ENCODE measurements around the gene NPM3.

NPM3 gene

DNA sequence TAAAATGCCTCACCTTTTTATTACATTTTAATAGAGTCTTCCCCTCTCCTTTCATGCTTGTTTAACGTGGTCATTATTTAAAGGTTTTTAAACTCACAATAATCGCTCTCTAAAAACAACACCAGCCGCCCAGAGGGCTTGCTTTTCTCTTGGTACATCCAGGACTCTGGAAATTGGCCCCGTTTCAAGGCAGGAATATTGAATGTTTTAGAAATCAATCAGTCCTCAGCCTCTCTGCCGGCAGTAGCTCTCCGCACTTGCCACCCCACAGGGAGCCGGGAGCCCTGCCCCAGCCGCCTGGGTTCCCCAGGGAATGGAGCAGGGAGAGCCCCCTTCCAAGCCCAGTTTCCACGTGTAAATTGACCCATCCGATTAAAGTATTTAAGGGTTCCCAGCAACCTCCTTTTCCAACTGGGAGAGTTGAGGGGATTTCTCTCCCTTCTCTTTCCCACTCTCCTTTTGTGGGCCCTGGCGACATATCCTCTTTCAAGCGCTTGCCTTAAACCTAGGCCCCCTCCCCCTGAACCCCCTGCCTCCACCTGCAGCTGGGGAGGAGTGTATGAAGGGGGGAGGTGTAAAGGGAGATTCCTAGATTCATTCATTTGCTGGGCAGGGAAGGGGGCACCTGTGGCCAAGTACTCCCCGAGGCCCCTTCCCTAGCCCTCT, 9.2 kb downstream of the NPM3 start:
- DNase-seq = no peak

- DNase-seq = no peak
Measured at GRCh38 chr10:101772895-101773761, 10.1 kb downstream of the NPM3 start.

DNA sequence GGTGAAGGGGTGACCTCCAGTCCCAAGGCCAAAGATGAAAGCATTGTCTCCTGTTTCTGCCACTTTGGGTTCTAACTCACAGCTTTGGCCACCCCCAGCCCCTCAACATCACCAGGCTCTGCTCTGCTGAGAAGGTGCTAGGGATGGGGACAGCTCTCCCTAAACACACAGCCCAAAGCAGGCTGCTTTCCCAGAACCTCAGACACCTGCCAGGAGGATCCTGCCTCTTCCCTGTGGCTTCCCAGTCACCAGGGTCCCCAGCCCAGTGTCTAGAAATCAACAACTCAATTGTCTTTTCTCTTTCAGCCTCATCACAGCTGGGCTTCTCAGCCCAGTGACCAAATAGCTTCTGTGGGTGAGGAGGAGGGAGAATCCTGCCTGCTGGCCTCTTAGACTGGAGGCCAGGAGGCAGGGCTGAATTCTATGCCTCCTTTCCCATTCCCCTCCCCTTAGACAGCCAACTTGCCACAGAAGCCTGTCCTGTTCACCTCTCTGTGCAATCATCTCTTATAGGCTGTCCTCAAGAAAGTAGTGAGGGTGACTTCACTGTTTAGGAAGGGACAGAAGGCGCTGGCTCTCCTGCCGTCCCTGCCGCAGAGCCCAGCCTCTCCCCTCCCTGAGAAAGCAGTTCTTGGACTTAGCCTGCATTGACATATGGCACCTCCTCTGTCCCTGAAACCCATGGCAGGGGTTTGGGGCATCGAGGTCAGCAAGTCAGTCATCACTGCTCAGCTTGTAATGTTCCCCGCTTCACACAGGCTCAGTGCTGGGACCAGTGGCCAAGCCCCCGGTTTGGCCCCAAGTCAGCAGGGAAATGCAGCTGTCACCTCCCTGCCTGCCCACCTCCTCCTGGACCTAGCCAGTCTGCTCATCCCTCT, 11.0 kb downstream of the NPM3 start:
- no peak for DNase-seq

DNA sequence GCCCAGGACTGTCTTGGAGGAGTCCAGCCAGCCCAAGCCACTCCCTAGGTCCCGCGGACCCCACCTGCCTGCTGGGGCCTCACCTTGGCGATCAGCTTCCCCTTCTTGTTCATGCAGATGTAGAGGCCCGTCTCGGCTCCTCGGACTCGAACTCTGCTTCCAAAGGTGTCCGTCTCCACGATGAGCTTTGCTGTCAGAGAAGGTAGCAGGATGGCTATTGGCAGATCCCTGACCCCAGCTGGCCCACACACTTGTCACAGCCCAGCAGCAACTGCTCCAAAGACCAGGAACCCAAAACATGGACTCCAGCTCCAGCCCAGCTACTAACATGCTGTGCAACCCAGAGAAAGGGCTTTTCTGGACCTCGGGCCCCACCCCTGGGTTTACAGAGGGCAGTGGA, 11.9 kb downstream of the NPM3 start:
- DNase-seq = no peak

DNA sequence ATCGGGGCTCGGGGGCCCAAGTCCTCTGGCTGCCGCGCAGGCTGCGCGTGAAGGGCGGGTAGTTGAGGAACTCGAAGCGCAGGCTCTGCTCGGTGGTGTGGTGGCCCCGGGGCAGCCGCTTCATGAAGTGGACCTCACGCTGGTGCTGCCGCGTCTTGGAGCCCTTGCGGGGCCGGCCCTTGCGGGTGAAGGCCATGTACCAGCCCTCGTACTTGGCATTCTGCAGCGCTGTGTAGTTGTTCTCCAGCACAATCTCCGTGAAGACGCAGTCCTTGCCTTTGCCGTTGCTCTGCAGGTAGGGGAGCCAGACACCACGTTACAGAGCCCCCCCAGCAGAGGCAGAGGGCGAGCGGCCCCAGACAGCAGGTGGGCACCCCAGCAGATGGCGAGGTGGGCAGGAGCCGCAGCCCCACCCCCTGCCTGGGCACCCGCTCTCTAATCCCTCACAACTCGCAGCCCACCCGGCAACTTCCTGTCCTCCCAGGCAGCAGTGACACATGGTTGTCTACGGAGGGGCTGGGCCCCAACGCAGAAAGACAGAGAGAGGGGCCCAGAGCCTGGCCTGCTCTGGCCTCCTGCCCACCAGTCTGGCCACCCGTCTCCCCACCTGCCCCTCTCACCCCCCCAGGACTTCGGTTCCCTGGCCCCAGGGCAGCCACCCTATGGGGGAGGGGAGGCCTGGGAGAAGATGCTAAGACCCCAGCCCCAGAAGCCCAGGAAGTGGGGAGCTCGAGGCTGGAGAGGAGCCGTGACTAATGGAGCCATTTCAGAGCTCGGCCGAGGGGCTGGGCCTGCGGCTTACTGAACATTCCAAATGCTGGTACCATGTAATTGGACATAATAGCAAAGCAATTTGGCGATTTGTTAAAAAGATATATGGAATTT, 12.7 kb downstream of the NPM3 start:
- no peak for DNase-seq

GRCh38 chr10:101769541-101770180, 13.6 kb downstream of the NPM3 start:
- DNase-seq = no peak

GRCh38 chr10:101768791-101769170, 14.5 kb downstream of the NPM3 start:
- DNase-seq = no peak

DNA sequence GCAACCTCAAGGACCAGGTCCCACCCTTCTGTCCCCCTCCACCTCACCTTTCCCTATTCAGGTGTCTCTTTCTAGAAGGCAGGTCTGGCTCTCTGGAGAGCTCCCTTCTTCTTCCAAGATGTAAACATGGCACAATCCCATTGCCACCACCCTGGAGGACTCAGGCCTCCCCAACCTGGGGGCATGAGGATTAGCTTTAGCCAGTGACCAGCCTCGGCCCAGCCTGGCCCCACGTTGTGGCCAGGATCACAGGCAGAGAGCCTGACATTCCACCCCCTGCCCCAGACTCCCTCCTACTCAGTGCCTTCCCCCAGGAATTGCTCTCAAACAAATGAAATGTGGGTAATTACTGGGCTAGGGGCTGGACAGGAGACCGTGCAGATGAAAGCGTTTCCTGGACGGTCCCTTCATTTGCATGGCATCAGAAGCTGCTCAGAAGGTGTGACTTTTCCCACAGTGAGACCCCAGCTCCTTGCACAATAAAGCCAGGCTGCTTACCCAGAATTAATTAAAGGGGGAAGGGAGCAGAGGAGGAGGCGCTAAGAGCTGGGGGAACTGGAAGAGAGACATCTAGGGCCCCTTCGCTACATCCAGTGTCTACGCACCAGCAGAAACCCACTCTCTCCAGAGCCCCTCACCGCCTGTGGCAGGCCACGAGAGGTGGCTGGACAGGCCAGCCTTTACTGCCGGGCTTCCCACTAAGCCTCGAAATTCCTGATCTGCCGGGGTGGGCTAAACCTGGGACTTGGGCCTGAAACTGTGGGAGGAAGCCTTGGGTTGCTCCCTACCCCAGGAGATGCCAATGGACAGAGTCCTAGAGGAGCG, 15.1 kb downstream of the NPM3 start:
- no peak for DNase-seq

- DNase-seq = no peak
Measured at GRCh38 chr10:101767600-101767945, 15.7 kb downstream of the NPM3 start.

GRCh38 chr10:101766753-101767599, 16.3 kb downstream of the NPM3 start:
- no peak for DNase-seq

- DNase-seq = no peak
Measured at GRCh38 chr10:101766306-101766705, 16.9 kb downstream of the NPM3 start.

GRCh38 chr10:101763141-101763846, 20.0 kb downstream of the NPM3 start:
- no peak for DNase-seq

- DNase-seq = no peak
Measured at GRCh38 chr10:101762736-101763135, 20.5 kb downstream of the NPM3 start.

DNA sequence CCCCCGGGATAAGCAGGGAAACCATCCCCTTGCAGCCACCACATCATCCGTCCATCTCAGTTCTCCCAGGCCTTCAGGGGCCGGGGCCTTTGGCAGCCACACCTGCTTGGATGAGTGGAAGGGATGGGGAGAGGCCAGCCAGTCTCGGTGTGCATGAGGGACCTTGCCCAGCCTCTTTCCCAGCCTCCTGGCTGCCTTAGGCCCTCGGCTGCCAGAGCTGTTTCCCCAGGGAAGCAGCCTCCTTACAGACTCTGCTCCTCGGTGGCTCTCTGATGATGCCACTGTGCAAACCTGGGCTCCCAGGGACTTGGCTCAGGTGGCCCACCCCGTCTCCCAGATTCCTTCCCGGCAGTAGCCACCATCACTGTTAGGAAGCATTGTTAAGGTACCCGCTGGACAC, 22.0 kb downstream of the NPM3 start:
- no peak for DNase-seq

DNA sequence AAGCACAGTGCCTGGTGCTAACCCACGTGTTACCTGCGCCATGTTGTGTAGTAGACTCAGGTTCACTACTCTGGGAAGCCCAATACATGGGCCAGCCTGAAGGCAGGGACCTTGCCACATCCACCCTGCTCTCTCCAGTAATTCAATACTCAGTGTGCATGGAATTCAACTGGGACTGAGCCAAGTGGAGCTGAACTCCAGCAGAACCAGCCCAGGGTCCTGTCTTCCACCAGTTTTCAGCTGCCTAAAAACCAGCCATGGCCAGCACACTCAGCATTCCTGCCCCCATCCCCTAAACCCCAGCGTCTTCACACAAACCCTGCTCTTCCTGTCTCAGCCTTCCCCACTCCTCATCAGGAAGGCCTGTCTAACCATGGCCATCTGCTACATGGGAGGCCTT, 22.7 kb downstream of the NPM3 start:
- DNase-seq = no peak

- no peak for DNase-seq
Measured at GRCh38 chr10:101759309-101760247, 23.7 kb downstream of the NPM3 start.

DNA sequence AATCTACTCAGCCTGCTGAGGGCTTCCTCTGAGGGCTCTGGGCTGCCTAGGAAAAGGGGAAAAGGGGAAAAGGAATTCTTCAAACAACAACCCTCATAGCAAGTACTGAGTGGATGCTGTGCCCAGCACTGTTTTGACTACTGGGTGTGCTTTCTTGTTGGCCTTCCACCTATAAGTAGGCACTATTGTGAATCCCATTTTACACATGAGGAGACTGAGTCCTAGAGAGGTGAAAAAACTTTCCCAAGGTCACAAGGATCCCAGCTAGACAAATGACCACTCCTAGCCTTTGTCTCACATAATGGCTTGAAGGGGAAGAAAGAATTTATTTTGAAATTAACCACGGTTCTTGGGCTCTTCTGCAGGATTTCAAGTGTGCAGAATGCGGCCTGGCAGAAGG, 24.4 kb downstream of the NPM3 start:
- no peak for DNase-seq

DNA sequence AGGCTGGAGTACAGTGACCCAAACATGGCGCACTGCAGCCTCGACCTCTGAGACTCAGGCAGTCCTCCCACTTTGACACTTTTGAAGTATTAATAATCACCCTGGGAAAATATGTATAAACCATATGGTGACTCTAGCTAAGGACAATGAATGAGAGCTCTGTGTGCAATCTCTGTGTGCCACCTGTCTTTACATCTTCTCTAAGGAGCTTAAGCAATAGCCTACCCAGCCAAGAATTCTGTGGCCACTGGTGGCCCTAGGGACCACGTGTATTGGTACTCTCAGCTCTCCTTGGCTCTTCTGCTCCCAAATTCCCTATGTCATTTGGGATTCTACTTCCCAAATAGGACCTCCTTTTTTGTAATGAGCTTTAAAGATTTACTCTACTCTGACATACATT, 31.0 kb downstream of the NPM3 start:
- DNase-seq = no peak

Measured in NCI-H748 treated with DMSO at 0.1 percent for 48 hours (cell line).